Vagina (tissue), 2 donors: ENCODE results near the gene MYADM.

Experiments used
- POLR2A ChIP-seq, 2 donors: fragments of 450-650 bp; IDR thresholded peaks; one replicate each; pipeline ENCODE4 v1.6.1; 2017; ENCODE audit warnings: antibody characterized with exemption in 2 of 2, mild to moderate bottlenecking in 2 of 2, moderate library complexity in 2 of 2
- TF ChIP-seq, protein P1 (sequence below), 3 experiments: fragments of 450-650 bp in 2 of 3; fragments of 200-600 bp in 1 of 3; sonication (generic) in 1 of 3; IDR thresholded peaks; one replicate each; pipeline ENCODE4 v1.5.1; 2017 to 2019; ENCODE audit warnings: antibody characterized with exemption in 3 of 3, mild to moderate bottlenecking in 2 of 3, moderate library complexity in 2 of 3

DNA sequence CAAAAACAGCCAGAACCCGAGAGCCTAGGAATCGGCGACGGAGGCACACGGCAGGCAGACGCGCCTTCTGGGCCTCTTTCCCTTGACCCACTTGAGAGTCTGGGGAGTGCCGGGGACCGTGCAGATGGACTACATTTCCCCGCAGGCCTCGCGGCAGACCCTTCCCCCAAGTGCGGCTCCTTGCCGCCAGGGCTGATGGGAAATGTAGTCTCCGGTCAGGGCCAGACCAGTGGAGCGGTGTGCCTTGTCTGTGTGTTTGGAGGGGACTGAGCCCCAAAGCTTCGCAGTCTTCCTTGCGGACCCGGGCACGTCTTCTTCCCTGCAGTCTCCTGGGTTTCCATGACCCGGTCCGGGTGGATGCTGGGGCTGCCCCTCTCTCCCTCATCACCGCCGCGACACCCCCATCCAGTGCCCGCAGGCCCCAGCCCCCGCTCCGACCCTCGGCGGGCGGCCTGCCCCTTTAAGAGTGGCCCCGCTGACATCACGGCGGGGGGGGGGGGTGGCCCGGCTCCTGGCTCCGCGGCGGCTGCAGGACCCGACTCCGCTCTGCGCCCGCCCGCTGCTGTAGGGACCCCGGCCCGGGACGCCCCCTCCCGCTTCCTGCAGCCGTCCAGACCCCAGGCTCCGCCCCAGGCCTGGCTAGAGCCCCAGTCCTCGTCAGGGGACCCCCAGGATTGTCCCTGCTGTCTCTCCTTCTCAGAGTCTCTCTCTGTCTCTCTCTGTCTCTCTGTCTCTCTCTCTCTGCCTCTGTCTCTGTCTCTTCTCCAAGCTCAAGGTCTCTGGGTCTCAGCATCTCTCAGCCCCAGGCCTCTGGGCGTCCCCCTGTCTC, 40.6 kb downstream of the MYADM start:
- TF ChIP-seq, protein P1, sequence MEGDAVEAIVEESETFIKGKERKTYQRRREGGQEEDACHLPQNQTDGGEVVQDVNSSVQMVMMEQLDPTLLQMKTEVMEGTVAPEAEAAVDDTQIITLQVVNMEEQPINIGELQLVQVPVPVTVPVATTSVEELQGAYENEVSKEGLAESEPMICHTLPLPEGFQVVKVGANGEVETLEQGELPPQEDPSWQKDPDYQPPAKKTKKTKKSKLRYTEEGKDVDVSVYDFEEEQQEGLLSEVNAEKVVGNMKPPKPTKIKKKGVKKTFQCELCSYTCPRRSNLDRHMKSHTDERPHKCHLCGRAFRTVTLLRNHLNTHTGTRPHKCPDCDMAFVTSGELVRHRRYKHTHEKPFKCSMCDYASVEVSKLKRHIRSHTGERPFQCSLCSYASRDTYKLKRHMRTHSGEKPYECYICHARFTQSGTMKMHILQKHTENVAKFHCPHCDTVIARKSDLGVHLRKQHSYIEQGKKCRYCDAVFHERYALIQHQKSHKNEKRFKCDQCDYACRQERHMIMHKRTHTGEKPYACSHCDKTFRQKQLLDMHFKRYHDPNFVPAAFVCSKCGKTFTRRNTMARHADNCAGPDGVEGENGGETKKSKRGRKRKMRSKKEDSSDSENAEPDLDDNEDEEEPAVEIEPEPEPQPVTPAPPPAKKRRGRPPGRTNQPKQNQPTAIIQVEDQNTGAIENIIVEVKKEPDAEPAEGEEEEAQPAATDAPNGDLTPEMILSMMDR (IDR thresholded peaks at IDR 0.05): no peak
- no peak for TF ChIP-seq POLR2A (IDR thresholded peaks at IDR 0.05)
